Gastroesophageal sphincter (tissue), 3 donors: ENCODE data around the gene PFKFB4.

ENCODE experiments used
- EP300 ChIP-seq: sonication (generic); formaldehyde crosslinking; IDR thresholded peaks from one replicate; pipeline ENCODE4 v1.6.1; 2017; ENCODE audit warnings: antibody characterized with exemption, mild to moderate bottlenecking
- POLR2A ChIP-seq, 2 donors: fragments of 450-650 bp; IDR thresholded peaks; one replicate each; pipeline ENCODE4 v1.6.1; 2017; ENCODE audit warnings: antibody characterized with exemption in 2 of 2, mild to moderate bottlenecking in 2 of 2, moderate library complexity in 1 of 2
- POLR2AphosphoS5 ChIP-seq: sonication (generic); formaldehyde crosslinking; IDR thresholded peaks from one replicate; pipeline ENCODE4 v1.6.1; 2017; ENCODE audit warnings: antibody characterized with exemption
- TF ChIP-seq, protein P1 (sequence below), 4 experiments: fragments of 200-600 bp in 2 of 4; fragments of 450-650 bp in 2 of 4; sonication (generic) in 1 of 4; IDR thresholded peaks; one replicate each; pipeline ENCODE4 v1.5.1; 2017 to 2019; ENCODE audit warnings: antibody characterized with exemption in 4 of 4, mild to moderate bottlenecking in 2 of 4, moderate library complexity in 2 of 4

DNA sequence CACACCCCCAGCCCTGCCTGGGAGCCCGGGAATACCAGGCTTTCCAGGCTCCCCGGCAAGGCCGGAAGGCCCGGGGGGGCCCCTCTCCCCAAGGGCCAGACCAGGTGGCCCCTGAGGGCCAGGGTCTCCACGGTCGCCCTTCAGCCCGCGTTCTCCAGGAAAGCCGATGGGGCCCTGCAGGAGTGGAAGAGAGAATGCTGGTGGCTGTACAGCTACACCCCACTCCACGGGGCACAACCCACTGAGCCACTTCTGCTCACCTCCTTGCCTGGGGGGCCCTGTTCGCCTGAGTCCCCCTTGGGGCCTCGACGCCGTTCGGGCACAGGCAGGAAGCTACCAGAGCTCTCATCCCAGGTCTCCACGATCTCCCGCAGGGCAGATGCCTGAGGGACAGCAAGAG lies 18.8 kb upstream of the PFKFB4 start:
- TF ChIP-seq, protein P1, sequence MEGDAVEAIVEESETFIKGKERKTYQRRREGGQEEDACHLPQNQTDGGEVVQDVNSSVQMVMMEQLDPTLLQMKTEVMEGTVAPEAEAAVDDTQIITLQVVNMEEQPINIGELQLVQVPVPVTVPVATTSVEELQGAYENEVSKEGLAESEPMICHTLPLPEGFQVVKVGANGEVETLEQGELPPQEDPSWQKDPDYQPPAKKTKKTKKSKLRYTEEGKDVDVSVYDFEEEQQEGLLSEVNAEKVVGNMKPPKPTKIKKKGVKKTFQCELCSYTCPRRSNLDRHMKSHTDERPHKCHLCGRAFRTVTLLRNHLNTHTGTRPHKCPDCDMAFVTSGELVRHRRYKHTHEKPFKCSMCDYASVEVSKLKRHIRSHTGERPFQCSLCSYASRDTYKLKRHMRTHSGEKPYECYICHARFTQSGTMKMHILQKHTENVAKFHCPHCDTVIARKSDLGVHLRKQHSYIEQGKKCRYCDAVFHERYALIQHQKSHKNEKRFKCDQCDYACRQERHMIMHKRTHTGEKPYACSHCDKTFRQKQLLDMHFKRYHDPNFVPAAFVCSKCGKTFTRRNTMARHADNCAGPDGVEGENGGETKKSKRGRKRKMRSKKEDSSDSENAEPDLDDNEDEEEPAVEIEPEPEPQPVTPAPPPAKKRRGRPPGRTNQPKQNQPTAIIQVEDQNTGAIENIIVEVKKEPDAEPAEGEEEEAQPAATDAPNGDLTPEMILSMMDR (IDR thresholded peaks at IDR 0.05) = no peak
- TF ChIP-seq POLR2AphosphoS5 = no peak
- TF ChIP-seq POLR2A (IDR thresholded peaks at IDR 0.05) = no peak
- no peak for TF ChIP-seq EP300
